Measurements from ENCODE around the gene SLK. TPM values are rescaled to one million over a fixed set of nuclear protein-coding genes. Genes with fewer than 3 reads are reported as not detected.

Gene SLK
- total RNA-seq, 2 experiments from 2014 or later, result 20.2 to 32.5 TPM

- CTCF ChIA-PET, result interaction anchor here (0.5 to 1.8 kb wide), 5 partner anchors 10 to 143 kb away, joined by 3 to 11 read pairs (median 5); no protein-coding TSS in a partner anchor
- Mint-ChIP-seq H3K36me3 (ENCODE audit: low read depth) (peaks cover 47% of the 10 kb centered on the region), H3K27ac (no peak overlapping the region), H3K4me3 (no peak overlapping the region), H3K27me3 (no peaks in the 10 kb centered on the region), H3K4me1 (peaks cover 19% of the 10 kb centered on the region), H3K9me3 (ENCODE audit: low read depth) (no peaks in the 10 kb centered on the region)
- no peak for ATAC-seq
- no peak for DNase-seq
- intact Hi-C loops (cut with DNase I, micrococcal nuclease), result loop anchor here in 1 of 2 experiments (2.0 kb wide), 1 partner anchor 132 kb away; no protein-coding TSS in a partner anchor
- POLR2A ChIA-PET, result interaction anchor here (0.7 kb wide), 1 partner anchor 277 kb away, joined by 3 read pairs; no protein-coding TSS in a partner anchor
Measured at GRCh38 chr10:104021246-104021645, 54.3 kb downstream of the SLK start.

GRCh38 chr10:104022026-104022425, 55.1 kb downstream of the SLK start:
- CTCF ChIA-PET, result interaction anchor here (1.6 to 1.8 kb wide), 2 partner anchors 10 to 135 kb away, joined by 8 to 11 read pairs; no protein-coding TSS in a partner anchor
- H3K9me3 Mint-ChIP-seq (ENCODE audit: low read depth), result no peaks in the 10 kb centered on the region
- peaks cover 47% of the 10 kb centered on the region for H3K36me3 Mint-ChIP-seq (ENCODE audit: low read depth)
- no peak overlapping the region for H3K27ac Mint-ChIP-seq
- no peaks in the 10 kb centered on the region for H3K27me3 Mint-ChIP-seq
- peaks cover 22% of the 10 kb centered on the region for H3K4me1 Mint-ChIP-seq
- DNase-seq, result no peak
- ATAC-seq, result no peak
- H3K4me3 Mint-ChIP-seq, result no peak overlapping the region
- intact Hi-C loops (cut with DNase I, micrococcal nuclease), result no loop called here
- POLR2A ChIA-PET, result no interaction called here

GRCh38 chr10:104025524-104025923, 58.6 kb downstream of the SLK start:
- H3K27me3 Mint-ChIP-seq, result no peaks in the 10 kb centered on the region
- no peak overlapping the region for H3K27ac Mint-ChIP-seq
- peaks cover 23% of the 10 kb centered on the region for H3K4me1 Mint-ChIP-seq
- intact Hi-C loops (cut with DNase I, micrococcal nuclease), result loop anchor here in 1 of 2 experiments (5.0 kb wide), 1 partner anchor 97 kb away; the partner anchor contains the start of gene SFR1
- H3K9me3 Mint-ChIP-seq (ENCODE audit: low read depth), result no peaks in the 10 kb centered on the region
- ChIA-PET CTCF (interaction anchor here (1.3 to 1.7 kb wide), 4 partner anchors 8 to 137 kb away, joined by 3 to 7 read pairs (median 6); no protein-coding TSS in a partner anchor), POLR2A (no interaction called here)
- ATAC-seq (no peak), DNase-seq (no peak)
- H3K4me3 Mint-ChIP-seq, result no peak overlapping the region
- H3K36me3 Mint-ChIP-seq (ENCODE audit: low read depth), result peaks cover 35% of the 10 kb centered on the region

- Mint-ChIP-seq H3K4me1 (peaks cover 15% of the 10 kb centered on the region), H3K9me3 (ENCODE audit: low read depth) (no peaks in the 10 kb centered on the region), H3K27ac (no peak overlapping the region), H3K27me3 (no peaks in the 10 kb centered on the region), H3K36me3 (ENCODE audit: low read depth) (peaks cover 34% of the 10 kb centered on the region), H3K4me3 (no peak overlapping the region)
- no peak for ATAC-seq
- no peak for DNase-seq
- POLR2A ChIA-PET, result no interaction called here
- CTCF ChIA-PET, result interaction anchor here (1.0 to 1.4 kb wide), 3 partner anchors 9 to 135 kb away, joined by 3 to 5 read pairs (median 3); no protein-coding TSS in a partner anchor
- intact Hi-C loops (cut with DNase I, micrococcal nuclease), result loop anchor here in 1 of 2 experiments (5.0 kb wide), 1 partner anchor 96 kb away; the partner anchor contains the start of gene SFR1
Measured at GRCh38 chr10:104026762-104027161, 59.8 kb downstream of the SLK start.

- DNase-seq (peak; percentile 56), ATAC-seq (peak; percentile 96)
- ChIA-PET POLR2A (interaction anchor here (0.5 kb wide), 1 partner anchor 65 kb away, joined by 3 read pairs; no protein-coding TSS in a partner anchor), CTCF (interaction anchor here (0.7 to 1.6 kb wide), 8 partner anchors 9 to 173 kb away, joined by 3 to 8 read pairs (median 4); no protein-coding TSS in a partner anchor)
- Mint-ChIP-seq H3K36me3 (ENCODE audit: low read depth) (peaks cover 30% of the 10 kb centered on the region), H3K4me3 (no peak overlapping the region), H3K27me3 (no peaks in the 10 kb centered on the region), H3K4me1 (peaks cover 15% of the 10 kb centered on the region), H3K27ac (no peak overlapping the region), H3K9me3 (ENCODE audit: low read depth) (no peaks in the 10 kb centered on the region)
- intact Hi-C loops (cut with DNase I, micrococcal nuclease), result loop anchor here in 1 of 2 experiments (5.0 kb wide), 1 partner anchor 94 kb away; the partner anchor contains the start of gene SFR1
Measured at GRCh38 chr10:104028146-104028545, 61.2 kb downstream of the SLK start.

GRCh38 chr10:104028823-104029520, 62.0 kb downstream of the SLK start:
- H3K36me3 Mint-ChIP-seq (ENCODE audit: low read depth), result peaks cover 24% of the 10 kb centered on the region
- H3K4me3 Mint-ChIP-seq, result no peak overlapping the region
- H3K27ac Mint-ChIP-seq, result no peak overlapping the region
- intact Hi-C loops (cut with DNase I, micrococcal nuclease), result loop anchor here in 1 of 2 experiments (5.0 kb wide), 1 partner anchor 93 kb away; the partner anchor contains the start of gene SFR1
- ChIA-PET POLR2A (interaction anchor here (0.5 kb wide), 1 partner anchor 65 kb away, joined by 3 read pairs; no protein-coding TSS in a partner anchor), CTCF (interaction anchor here (0.7 to 1.6 kb wide), 8 partner anchors 10 to 172 kb away, joined by 3 to 8 read pairs (median 4); no protein-coding TSS in a partner anchor)
- no peak for DNase-seq
- no peaks in the 10 kb centered on the region for H3K27me3 Mint-ChIP-seq
- no peak for ATAC-seq
- no peaks in the 10 kb centered on the region for H3K9me3 Mint-ChIP-seq (ENCODE audit: low read depth)
- peaks cover 15% of the 10 kb centered on the region for H3K4me1 Mint-ChIP-seq

GRCh38 chr10:104029521-104029860, 62.6 kb downstream of the SLK start:
- no peak for ATAC-seq
- Mint-ChIP-seq H3K9me3 (ENCODE audit: low read depth) (no peaks in the 10 kb centered on the region), H3K27me3 (no peaks in the 10 kb centered on the region), H3K4me1 (peaks cover 15% of the 10 kb centered on the region), H3K27ac (no peak overlapping the region), H3K36me3 (ENCODE audit: low read depth) (peaks cover 21% of the 10 kb centered on the region), H3K4me3 (no peak overlapping the region)
- ChIA-PET POLR2A (no interaction called here), CTCF (interaction anchor here (0.7 to 1.6 kb wide), 5 partner anchors 11 to 161 kb away, joined by 3 to 8 read pairs (median 3); no protein-coding TSS in a partner anchor)
- intact Hi-C loops (cut with DNase I, micrococcal nuclease), result loop anchor here in 1 of 2 experiments (5.0 kb wide), 1 partner anchor 93 kb away; the partner anchor contains the start of gene SFR1
- no peak for DNase-seq

GRCh38 chr10:104031631-104032030, 64.7 kb downstream of the SLK start:
- ChIA-PET CTCF (interaction anchor here (1.0 to 1.2 kb wide), 3 partner anchors 17 to 147 kb away, joined by 3 to 4 read pairs (median 3); no protein-coding TSS in a partner anchor), POLR2A (no interaction called here)
- Mint-ChIP-seq H3K9me3 (ENCODE audit: low read depth) (no peaks in the 10 kb centered on the region), H3K27me3 (no peaks in the 10 kb centered on the region), H3K4me1 (peaks cover 15% of the 10 kb centered on the region), H3K36me3 (ENCODE audit: low read depth) (peaks cover 14% of the 10 kb centered on the region), H3K4me3 (no peak overlapping the region), H3K27ac (no peak overlapping the region)
- ATAC-seq (no peak), DNase-seq (no peak)
- intact Hi-C loops (cut with DNase I, micrococcal nuclease), result no loop called here

- ATAC-seq (no peak), DNase-seq (no peak)
- intact Hi-C loops (cut with DNase I, micrococcal nuclease), result no loop called here
- peaks cover 14% of the 10 kb centered on the region for H3K36me3 Mint-ChIP-seq (ENCODE audit: low read depth)
- H3K9me3 Mint-ChIP-seq (ENCODE audit: low read depth), result no peaks in the 10 kb centered on the region
- H3K27me3 Mint-ChIP-seq, result no peaks in the 10 kb centered on the region
- no peak overlapping the region for H3K27ac Mint-ChIP-seq
- H3K4me1 Mint-ChIP-seq, result peaks cover 11% of the 10 kb centered on the region
- H3K4me3 Mint-ChIP-seq, result no peak overlapping the region
- CTCF ChIA-PET, result interaction anchor here (1.0 to 1.2 kb wide), 3 partner anchors 18 to 147 kb away, joined by 3 to 4 read pairs (median 3); no protein-coding TSS in a partner anchor
- POLR2A ChIA-PET, result no interaction called here
Measured at GRCh38 chr10:104032144-104032775, 65.3 kb downstream of the SLK start.

GRCh38 chr10:104033401-104033930, 66.5 kb downstream of the SLK start:
- Mint-ChIP-seq H3K36me3 (ENCODE audit: low read depth) (peaks cover 14% of the 10 kb centered on the region), H3K27ac (no peak overlapping the region), H3K4me1 (peaks cover 2% of the 10 kb centered on the region), H3K27me3 (no peaks in the 10 kb centered on the region), H3K9me3 (ENCODE audit: low read depth) (no peaks in the 10 kb centered on the region), H3K4me3 (no peak overlapping the region)
- DNase-seq, result no peak
- ChIA-PET CTCF (interaction anchor here (0.6 to 0.9 kb wide), 2 partner anchors 16 to 324 kb away, joined by 3 to 4 read pairs; no protein-coding TSS in a partner anchor), POLR2A (no interaction called here)
- ATAC-seq, result no peak
- intact Hi-C loops (cut with DNase I, micrococcal nuclease), result no loop called here

- Mint-ChIP-seq H3K4me3 (no peak overlapping the region), H3K27me3 (no peaks in the 10 kb centered on the region), H3K27ac (no peak overlapping the region), H3K4me1 (no peaks in the 10 kb centered on the region), H3K36me3 (ENCODE audit: low read depth) (peaks cover 13% of the 10 kb centered on the region), H3K9me3 (ENCODE audit: low read depth) (no peaks in the 10 kb centered on the region)
- CTCF ChIA-PET, result interaction anchor here (0.9 kb wide), 1 partner anchor 16 kb away, joined by 3 read pairs; no protein-coding TSS in a partner anchor
- POLR2A ChIA-PET, result no interaction called here
- ATAC-seq (no peak), DNase-seq (no peak)
- intact Hi-C loops (cut with DNase I, micrococcal nuclease), result no loop called here
Measured at GRCh38 chr10:104033966-104034365, 67.0 kb downstream of the SLK start.
